H9 (cell line): ENCODE measurements around the gene ALPI. TPM values are rescaled to one million over a fixed set of nuclear protein-coding genes. Genes with fewer than 3 reads are reported as not detected.

Experiments used
- DNase-seq: peaks from one replicate; pipeline ENCODE4 v3.0.0-alpha.2; 2017
- H2AFZ ChIP-seq: one replicate; pipeline ENCODE4 v1.6.1; 2013; ENCODE audit warnings: mild to moderate bottlenecking, low read length, control low read depth, moderate library complexity
- H2AK5ac ChIP-seq: 2 replicates; pipeline ENCODE4 v1.6.1; 2013; ENCODE audit warnings: low read length, control low read depth, mixed read lengths; ENCODE audit not compliant: insufficient read length
- H2BK120ac ChIP-seq: one replicate; pipeline ENCODE4 v1.6.1; 2013; ENCODE audit warnings: low read depth, mild to moderate bottlenecking, low read length, control low read depth, inconsistent platforms; ENCODE audit not compliant: poor library complexity, severe bottlenecking
- H2BK12ac ChIP-seq: 2 replicates; pipeline ENCODE4 v1.6.1; 2013; ENCODE audit warnings: low read length, control low read depth, mixed read lengths, low read depth; ENCODE audit not compliant: insufficient read length
- H2BK15ac ChIP-seq: 2 replicates; pipeline ENCODE4 v1.6.1; 2013; ENCODE audit warnings: low read depth, low read length, control low read depth
- H2BK20ac ChIP-seq: one replicate; pipeline ENCODE4 v1.6.1; 2013; ENCODE audit warnings: low read depth, mild to moderate bottlenecking, low read length, control low read depth, inconsistent platforms; ENCODE audit not compliant: poor library complexity, severe bottlenecking
- H2BK5ac ChIP-seq: 2 replicates; pipeline ENCODE4 v1.6.1; 2013; ENCODE audit warnings: low read length, control low read depth, mixed read lengths; ENCODE audit not compliant: insufficient read length
- H3K14ac ChIP-seq: 2 replicates; pipeline ENCODE4 v1.6.1; 2013; ENCODE audit warnings: low read length, control low read depth; ENCODE audit not compliant: insufficient read depth
- H3K18ac ChIP-seq: 2 replicates; pipeline ENCODE4 v1.6.1; 2013; ENCODE audit warnings: low read depth, mild to moderate bottlenecking, mixed read lengths, low read length, control low read depth; ENCODE audit not compliant: insufficient read length
- H3K23ac ChIP-seq: 2 replicates; pipeline ENCODE4 v1.6.1; 2013; ENCODE audit warnings: low read length, control low read depth, mixed read lengths, low read depth; ENCODE audit not compliant: insufficient read length
- H3K23me2 ChIP-seq: 2 replicates; pipeline ENCODE4 v1.6.1; 2013; ENCODE audit warnings: low read depth, mild to moderate bottlenecking, mixed read lengths, low read length, control low read depth; ENCODE audit not compliant: insufficient read length, poor library complexity, severe bottlenecking
- H3K27ac ChIP-seq: 2 replicates; pipeline ENCODE4 v1.5.1; 2013; ENCODE audit warnings: low read length, control low read depth, mixed read lengths, low read depth; ENCODE audit not compliant: insufficient read length
- H3K27me3 ChIP-seq: 2 replicates; pipeline ENCODE4 v1.6.1; 2013; ENCODE audit warnings: low read length, control low read depth, inconsistent platforms; ENCODE audit not compliant: insufficient read depth
- H3K4ac ChIP-seq: 2 replicates; pipeline ENCODE4 v1.6.1; 2013; ENCODE audit warnings: low read depth, mild to moderate bottlenecking, control low read depth, inconsistent platforms, low read length, moderate library complexity
- H3K4me1 ChIP-seq: 2 replicates; pipeline ENCODE4 v1.6.1; 2013; ENCODE audit warnings: low read length, control low read depth, inconsistent platforms; ENCODE audit not compliant: insufficient read depth
- H3K4me2 ChIP-seq: 2 replicates; pipeline ENCODE4 v1.6.1; 2013; ENCODE audit warnings: low read length, control low read depth, mixed read lengths; ENCODE audit not compliant: insufficient read length, insufficient read depth
- H3K56ac ChIP-seq: 2 replicates; pipeline ENCODE4 v1.6.1; 2013; ENCODE audit warnings: low read depth, mild to moderate bottlenecking, mixed read lengths, low read length, control low read depth; ENCODE audit not compliant: insufficient read length
- H3K79me1 ChIP-seq: 2 replicates; pipeline ENCODE4 v1.6.1; 2013; ENCODE audit warnings: low read depth, mild to moderate bottlenecking, moderate library complexity, low read length, control low read depth, inconsistent platforms; ENCODE audit not compliant: insufficient read depth, poor library complexity, severe bottlenecking
- H3K79me2 ChIP-seq: 2 replicates; pipeline ENCODE4 v1.6.1; 2013; ENCODE audit warnings: low read length, control low read depth, inconsistent platforms; ENCODE audit not compliant: insufficient read depth
- H3K9ac ChIP-seq: 2 replicates; pipeline ENCODE4 v1.6.1; 2013; ENCODE audit warnings: low read length, control low read depth, mixed read lengths; ENCODE audit not compliant: insufficient read length; ENCODE audit errors: extremely low read depth
- H3K9me3 ChIP-seq: one replicate; pipeline ENCODE4 v1.6.1; 2013; ENCODE audit warnings: low read depth, low read length, inconsistent platforms; ENCODE audit not compliant: control insufficient read depth
- H3T11ph ChIP-seq: one replicate; pipeline ENCODE4 v1.6.1; 2013; ENCODE audit warnings: mild to moderate bottlenecking, low read length, control low read depth, inconsistent platforms
- H4K20me1 ChIP-seq: one replicate; pipeline ENCODE4 v1.6.1; 2013; ENCODE audit not compliant: control insufficient read depth, insufficient read length, insufficient read depth
- H4K5ac ChIP-seq: 2 replicates; pipeline ENCODE4 v1.6.1; 2013; ENCODE audit warnings: low read depth, mild to moderate bottlenecking, mixed read lengths, low read length, control low read depth; ENCODE audit not compliant: insufficient read length
- H4K8ac ChIP-seq: replicated peaks from 2 replicates; pipeline ENCODE4 v1.6.1; 2013; ENCODE audit warnings: low read length, control low read depth, mixed read lengths, low read depth; ENCODE audit not compliant: insufficient read length
- H4K91ac ChIP-seq: 2 replicates; pipeline ENCODE4 v1.6.1; 2013; ENCODE audit warnings: low read depth, mild to moderate bottlenecking, moderate library complexity, mixed read lengths, low read length, control low read depth; ENCODE audit not compliant: insufficient read length
- H3K27ac Mint-ChIP-seq, 3 experiments: 2 replicates in 2 of 3; 3 replicates in 1 of 3; pipeline ENCODE4 v1.8.0; 2020 to 2021; ENCODE audit warnings: mixed read lengths in 3 of 3, mild to moderate bottlenecking in 1 of 3, moderate library complexity in 1 of 3
- H3K27me3 Mint-ChIP-seq: 2 replicates; pipeline ENCODE4 v1.8.0; 2021; ENCODE audit warnings: low read depth, mild to moderate bottlenecking, moderate library complexity, mixed read lengths
- H3K36me3 Mint-ChIP-seq, 3 experiments: 2 replicates in 2 of 3; 3 replicates in 1 of 3; pipeline ENCODE4 v1.8.0; 2020 to 2021; ENCODE audit warnings: low read depth in 3 of 3, mixed read lengths in 3 of 3; ENCODE audit not compliant: insufficient read depth in 1 of 3
- H3K4me1 Mint-ChIP-seq, 2 experiments: 2 replicates each; pipeline ENCODE4 v1.8.0; 2020; ENCODE audit warnings: mixed read lengths in 2 of 2
- H3K4me3 Mint-ChIP-seq, 2 experiments: 2 replicates in 1 of 2; 3 replicates in 1 of 2; pipeline ENCODE4 v1.8.0; 2020 to 2021; ENCODE audit warnings: mild to moderate bottlenecking in 2 of 2, mixed read lengths in 2 of 2, moderate library complexity in 1 of 2
- H3K9me3 Mint-ChIP-seq, 2 experiments: 2 replicates in 1 of 2; 3 replicates in 1 of 2; pipeline ENCODE4 v1.8.0; 2020; ENCODE audit warnings: mild to moderate bottlenecking in 2 of 2, mixed read lengths in 2 of 2, moderate library complexity in 1 of 2
- WGBS: extraction: QIAGEN DNeasy Blood & Tissue Kit; methylation state at CpG from one replicate; pipeline ENCODE4 v1.1.7; 2013; ENCODE audit warnings: missing lambda C conversion rate, low lambda C conversion rate, mixed read lengths; ENCODE audit not compliant: insufficient read length; ENCODE audit errors: extremely low coverage; 5-methylcytosine and 5-hydroxymethylcytosine counted together
- total RNA-seq: library from RNA; stranded (reverse); gene quantifications from 2 replicates; pipeline ENCODE4 v1.2.1, GENCODE V29; 2021
- TF ChIP-seq, protein P1 (sequence below): fragments of 200-600 bp; sonication (generic); conservative IDR thresholded peaks from 3 replicates; pipeline ENCODE4 v1.8.0; 2021; ENCODE audit warnings: antibody characterized with exemption, mild to moderate bottlenecking

ALPI gene
- total RNA-seq, 1 experiment from 2014 or later = not detected

DNA sequence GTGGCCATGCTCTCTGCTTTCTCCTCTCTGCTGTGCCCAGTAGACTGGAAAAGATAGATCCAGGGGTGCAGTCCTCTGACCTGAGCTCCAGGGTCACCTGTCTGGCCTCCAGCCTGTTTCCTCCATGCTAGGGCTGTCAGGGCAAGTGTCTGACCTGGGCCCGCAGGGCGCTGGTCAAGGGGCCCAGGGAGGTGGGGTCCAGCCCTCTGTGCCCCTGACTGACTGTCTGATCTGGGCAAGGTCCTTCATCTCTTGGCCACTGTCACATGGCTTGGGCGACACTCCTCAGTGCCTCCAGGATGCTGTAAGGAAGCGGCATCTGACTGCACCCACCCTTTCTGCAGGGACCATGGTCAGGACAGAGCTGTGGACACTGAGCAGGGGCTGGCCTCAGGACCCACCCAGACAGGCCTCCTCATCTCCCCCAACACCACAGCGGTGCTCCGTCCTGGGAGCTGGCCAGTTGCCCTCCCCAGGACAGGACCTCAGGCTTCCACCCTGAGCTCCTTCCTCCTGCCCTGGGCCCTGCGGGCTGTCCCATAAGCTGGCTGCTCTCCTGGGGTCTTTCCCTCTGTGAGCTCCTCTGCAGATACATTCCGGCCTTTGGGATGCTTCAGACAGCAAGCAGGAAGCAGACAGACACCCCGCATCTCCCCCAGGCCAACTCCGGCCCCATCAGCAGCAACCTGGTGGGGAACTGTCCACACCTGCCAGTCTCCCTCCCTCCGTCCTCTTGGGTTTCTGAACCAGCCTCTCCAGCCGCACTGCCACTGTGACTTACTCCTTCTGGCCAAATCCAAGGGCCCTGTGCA, 21.2 kb upstream of the ALPI start:
- Histone ChIP-seq H2AK5ac (no peak overlapping the region), H3K9me3 (no peaks in the 10 kb centered on the region), H3K18ac (no peak overlapping the region), H3K4me1 (no peaks in the 10 kb centered on the region), H3K14ac (no peak overlapping the region; the same call in 1 of the 2 replicates), H2AFZ (no peak overlapping the region), H4K20me1 (no peaks in the 10 kb centered on the region), H4K91ac (no peak overlapping the region), H3K23me2 (no peaks in the 10 kb centered on the region), H3K9ac (no peak overlapping the region), H3K27me3 (no peaks in the 10 kb centered on the region; the same call in 1 of the 2 replicates), H3K4me2 (no peak overlapping the region), H2BK15ac (no peak overlapping the region), H3K4ac (no peak overlapping the region), H3K23ac (no peak overlapping the region), H2BK12ac (no peak overlapping the region), H2BK5ac (no peak overlapping the region), H3K79me1 (no peaks in the 10 kb centered on the region), H3K56ac (no peak overlapping the region), H3K27ac (no peak overlapping the region), H3K79me2 (no peaks in the 10 kb centered on the region), H4K5ac (no peak overlapping the region), H4K8ac (no peak overlapping the region), H2BK20ac (no peak overlapping the region), H3T11ph (no peak overlapping the region), H2BK120ac (no peak overlapping the region)
- Mint-ChIP-seq H3K4me1 (peaks cover 14 to 25% of the 10 kb centered on the region in 2 experiments), H3K27ac (no peak overlapping the region; a peak in 1 of 7 replicates), H3K27me3 (no peaks in the 10 kb centered on the region; the same call in none of the 2 replicates), H3K9me3 (no peaks in the 10 kb centered on the region; a peak in 1 of 5 replicates), H3K36me3 (no peaks in the 10 kb centered on the region; a peak in 1 of 7 replicates), H3K4me3 (no peak overlapping the region)
- no peak for DNase-seq
- no CpG with 5 or more reads among the region's 12 CpGs for WGBS
- TF ChIP-seq, protein P1, sequence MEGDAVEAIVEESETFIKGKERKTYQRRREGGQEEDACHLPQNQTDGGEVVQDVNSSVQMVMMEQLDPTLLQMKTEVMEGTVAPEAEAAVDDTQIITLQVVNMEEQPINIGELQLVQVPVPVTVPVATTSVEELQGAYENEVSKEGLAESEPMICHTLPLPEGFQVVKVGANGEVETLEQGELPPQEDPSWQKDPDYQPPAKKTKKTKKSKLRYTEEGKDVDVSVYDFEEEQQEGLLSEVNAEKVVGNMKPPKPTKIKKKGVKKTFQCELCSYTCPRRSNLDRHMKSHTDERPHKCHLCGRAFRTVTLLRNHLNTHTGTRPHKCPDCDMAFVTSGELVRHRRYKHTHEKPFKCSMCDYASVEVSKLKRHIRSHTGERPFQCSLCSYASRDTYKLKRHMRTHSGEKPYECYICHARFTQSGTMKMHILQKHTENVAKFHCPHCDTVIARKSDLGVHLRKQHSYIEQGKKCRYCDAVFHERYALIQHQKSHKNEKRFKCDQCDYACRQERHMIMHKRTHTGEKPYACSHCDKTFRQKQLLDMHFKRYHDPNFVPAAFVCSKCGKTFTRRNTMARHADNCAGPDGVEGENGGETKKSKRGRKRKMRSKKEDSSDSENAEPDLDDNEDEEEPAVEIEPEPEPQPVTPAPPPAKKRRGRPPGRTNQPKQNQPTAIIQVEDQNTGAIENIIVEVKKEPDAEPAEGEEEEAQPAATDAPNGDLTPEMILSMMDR = no peak
